ENCODE results near the gene PLXNC1.
A peak's percentile ranks its signal among the peaks of the same experiment; 100 is the strongest.

Gene PLXNC1

GRCh38 chr12:94135896-94136295 lies 12.5 kb upstream of the PLXNC1 start:
- DNase-seq (ENCODE audit: low spot score): no peak

DNA sequence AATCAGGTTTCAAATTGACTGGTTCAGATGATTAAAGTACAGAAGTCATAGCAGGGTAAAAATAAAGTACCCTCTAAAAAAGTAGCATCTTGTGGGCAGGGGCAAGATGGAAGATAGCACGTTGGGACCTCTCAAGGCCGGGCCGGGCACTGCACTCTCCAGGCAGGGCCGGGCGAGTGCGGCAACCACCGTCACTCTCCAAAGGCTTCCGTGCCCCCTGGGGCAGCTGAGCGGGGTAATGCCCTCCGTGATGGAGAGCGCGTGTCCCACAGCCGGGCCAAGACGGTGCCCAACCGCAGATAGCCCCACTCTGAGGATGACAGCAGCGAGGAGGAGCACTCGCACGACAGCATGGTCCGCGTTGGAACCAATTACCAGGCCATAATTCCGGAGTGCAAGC lies 8.6 kb upstream of the PLXNC1 start:
- DNase-seq (ENCODE audit: low spot score): no peak

GRCh38 chr12:94140556-94140955 lies 7.8 kb upstream of the PLXNC1 start:
- DNase-seq (ENCODE audit: low spot score): peak; percentile 40

DNA sequence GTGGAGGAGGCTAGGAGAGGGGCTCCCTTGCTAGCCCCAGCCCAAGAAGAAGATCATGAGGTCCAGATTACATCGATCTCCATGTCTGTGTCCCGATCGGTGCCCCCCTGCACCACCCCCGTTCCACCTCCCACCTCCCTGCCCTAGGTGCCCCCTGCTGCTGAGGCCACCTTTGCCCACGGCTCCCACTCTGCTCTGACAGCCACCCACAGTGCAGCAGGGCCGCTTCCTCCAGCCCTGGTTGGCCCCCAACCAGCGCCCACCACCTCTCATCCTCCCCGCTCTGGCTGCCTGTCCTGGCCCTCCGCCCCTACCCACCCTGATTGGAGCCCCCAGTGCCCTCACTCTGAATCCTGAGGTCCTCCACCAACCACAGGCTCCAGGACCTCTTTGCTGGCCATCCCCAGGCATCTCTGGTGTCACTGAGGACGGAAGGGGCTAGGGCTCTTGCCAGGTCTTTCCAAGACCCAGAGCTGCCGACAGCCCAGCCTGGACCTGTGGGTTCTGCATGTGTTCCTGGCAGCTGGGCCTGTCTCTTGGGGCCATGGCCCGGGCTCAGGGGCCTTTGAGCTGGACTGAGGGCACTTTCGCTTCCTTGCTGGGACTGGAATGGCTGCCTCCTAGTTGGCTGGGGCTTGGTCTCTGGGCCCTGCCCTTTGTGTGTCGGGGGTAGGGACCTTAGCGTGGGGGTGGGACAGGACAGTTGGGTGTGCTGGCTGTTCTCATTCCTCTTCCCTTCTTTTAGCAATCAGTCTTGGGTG lies 7.2 kb upstream of the PLXNC1 start:
- no peak for DNase-seq (ENCODE audit: low spot score)

- no peak for DNase-seq (ENCODE audit: low spot score)
These were observed 6.5 kb upstream of the PLXNC1 start for GRCh38 chr12:94141892-94142291.

DNA sequence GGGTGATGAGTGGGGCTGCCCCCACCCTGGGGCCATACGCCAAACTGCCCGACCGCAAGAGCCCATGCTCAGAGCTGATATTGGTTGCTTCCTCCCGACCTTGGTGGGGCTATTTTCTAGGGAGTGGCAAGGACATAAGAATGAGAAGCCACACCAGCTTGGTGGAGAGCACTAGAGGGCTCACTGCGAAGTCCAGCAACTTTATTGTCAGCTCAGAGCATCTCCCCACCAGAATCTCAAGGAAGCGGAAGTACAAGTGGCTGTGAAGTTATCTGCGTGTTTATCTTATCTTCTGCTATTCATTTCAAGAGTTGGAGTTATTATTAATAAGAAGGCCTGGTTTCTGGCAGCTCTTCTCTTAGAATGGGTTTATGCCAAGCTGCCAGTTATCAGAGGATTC lies 4.9 kb upstream of the PLXNC1 start:
- DNase-seq (ENCODE audit: low spot score): no peak

GRCh38 chr12:94143951-94144350 lies 4.4 kb upstream of the PLXNC1 start:
- DNase-seq (ENCODE audit: low spot score): no peak

- no peak for DNase-seq (ENCODE audit: low spot score)
These were observed 3.6 kb upstream of the PLXNC1 start for GRCh38 chr12:94144781-94145180.

DNA sequence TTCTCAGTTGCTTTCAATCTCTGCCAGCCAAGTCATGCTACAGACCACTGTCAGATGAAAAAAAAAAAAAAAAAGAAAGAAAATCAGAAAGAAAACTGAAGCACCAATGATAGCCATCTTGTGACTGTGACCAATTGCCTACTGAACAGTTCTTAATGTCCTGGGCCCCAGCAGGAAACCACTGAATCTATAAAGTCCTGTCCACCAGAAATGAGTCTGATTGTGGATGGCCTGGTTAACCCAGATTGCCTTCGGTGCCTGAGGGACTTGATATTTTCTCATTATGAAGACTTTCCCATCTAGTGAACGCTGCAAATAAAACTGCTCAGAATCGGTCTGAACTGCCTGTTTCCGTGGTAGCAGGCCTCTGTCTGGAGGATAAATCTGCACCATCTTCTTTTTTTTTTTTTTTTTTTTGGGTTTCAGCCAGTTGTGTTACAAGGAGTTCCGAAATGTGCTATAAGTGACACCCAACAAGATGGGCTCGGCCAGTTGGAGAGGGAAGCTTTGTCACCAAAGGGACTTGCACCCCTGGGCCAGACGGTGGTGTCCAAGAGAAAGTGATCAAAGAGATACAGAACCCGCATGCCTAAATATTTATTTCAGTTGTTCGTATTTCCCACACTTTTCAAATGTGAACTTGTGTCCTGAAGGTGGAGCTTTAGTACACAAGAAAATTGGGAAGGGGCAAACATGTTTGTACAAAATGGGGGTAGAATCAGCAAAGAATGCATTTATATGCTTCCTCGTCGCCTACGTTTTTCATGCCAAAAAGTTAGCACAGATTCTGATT lies 3.0 kb upstream of the PLXNC1 start:
- DNase-seq (ENCODE audit: low spot score): no peak

DNA sequence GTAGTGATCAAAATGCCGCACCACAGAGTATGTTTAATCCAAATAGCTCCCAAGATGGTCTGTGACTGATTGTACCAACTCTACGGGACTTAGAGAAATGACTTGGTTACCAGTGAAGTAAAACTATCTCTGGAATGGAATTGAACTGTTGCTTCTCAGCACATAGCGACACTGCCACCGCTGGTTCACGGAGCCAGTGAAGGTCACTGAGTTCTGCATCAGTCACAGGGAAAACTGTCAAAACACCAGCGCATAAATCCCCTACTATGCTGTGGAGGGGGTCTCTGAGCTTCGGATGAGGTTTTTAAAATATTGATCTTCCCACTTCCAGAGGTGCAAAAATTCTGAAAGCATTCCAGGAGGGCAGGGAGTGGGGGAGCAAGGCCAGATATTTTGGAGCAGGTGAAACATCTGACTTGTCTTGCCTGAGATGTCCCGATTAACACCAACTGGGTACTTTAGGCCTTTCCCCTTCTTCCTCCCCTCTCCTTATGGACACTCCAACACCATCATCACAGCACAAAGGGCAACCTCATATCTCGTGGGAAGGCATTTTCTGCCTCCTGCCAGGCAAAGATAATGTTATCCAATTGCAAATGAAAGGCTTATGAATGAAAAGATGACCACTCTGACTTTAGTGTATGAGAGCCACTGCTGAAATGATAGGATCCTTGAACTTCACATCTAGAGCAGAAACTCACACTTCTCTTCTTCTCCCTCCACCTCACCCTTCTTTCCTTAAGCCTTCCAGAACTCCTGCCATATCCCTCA lies 2.0 kb upstream of the PLXNC1 start:
- DNase-seq (ENCODE audit: low spot score): no peak

DNA sequence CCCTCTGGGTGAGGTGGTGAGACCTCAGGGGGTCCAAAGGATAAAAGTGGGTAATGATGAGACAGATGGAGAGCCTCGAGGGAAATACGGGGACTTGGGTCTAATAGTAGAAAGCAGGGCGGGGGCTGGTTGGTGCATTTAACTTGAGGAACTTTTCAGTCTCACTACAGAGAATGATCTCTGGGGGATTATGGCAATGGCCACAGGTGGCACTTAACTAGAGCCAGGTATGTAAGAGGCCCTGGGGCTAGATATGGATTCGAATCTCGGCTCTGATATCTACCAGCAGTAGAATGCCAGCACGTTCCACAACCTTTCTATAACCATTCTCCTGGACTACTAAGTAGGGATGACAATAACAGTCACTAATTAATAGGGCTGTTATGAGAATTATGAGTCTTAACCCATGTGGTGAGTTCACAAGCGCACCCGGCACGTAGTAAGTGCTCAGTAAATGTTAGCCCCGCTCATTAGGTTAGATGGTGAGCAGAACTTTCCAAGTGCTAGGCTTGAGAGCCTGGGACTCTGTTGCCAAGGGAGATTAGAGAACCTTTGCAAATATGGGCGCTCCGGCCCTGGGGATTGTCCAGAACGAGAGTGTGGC lies 888 bp upstream of the PLXNC1 start:
- no peak for DNase-seq (ENCODE audit: low spot score)

DNA sequence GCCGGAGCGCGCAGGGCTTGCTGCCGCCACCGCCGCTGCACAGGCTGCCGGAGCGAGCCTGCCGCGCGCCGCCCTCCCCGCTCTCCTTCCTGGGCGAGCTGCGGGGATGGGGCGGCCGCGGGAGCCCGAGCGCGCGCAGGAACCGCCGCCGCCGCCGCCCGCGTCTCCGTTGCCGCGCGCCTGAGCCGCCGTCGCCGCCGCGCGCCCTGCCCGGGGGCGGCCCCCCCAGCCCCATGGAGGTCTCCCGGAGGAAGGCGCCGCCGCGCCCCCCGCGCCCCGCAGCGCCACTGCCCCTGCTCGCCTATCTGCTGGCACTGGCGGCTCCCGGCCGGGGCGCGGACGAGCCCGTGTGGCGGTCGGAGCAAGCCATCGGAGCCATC lies 352 bp downstream of the PLXNC1 start:
- no peak for DNase-seq (ENCODE audit: low spot score)

DNA sequence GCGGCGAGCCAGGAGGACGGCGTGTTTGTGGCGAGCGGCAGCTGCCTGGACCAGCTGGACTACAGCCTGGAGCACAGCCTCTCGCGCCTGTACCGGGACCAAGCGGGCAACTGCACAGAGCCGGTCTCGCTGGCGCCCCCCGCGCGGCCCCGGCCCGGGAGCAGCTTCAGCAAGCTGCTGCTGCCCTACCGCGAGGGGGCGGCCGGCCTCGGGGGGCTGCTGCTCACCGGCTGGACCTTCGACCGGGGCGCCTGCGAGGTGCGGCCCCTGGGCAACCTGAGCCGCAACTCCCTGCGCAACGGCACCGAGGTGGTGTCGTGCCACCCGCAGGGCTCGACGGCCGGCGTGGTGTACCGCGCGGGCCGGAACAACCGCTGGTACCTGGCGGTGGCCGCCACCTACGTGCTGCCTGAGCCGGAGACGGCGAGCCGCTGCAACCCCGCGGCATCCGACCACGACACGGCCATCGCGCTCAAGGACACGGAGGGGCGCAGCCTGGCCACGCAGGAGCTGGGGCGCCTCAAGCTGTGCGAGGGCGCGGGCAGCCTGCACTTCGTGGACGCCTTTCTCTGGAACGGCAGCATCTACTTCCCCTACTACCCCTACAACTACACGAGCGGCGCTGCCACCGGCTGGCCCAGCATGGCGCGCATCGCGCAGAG lies 873 bp downstream of the PLXNC1 start:
- DNase-seq (ENCODE audit: low spot score): peak; percentile 27

- no peak for DNase-seq (ENCODE audit: low spot score)
These were observed 1.4 kb downstream of the PLXNC1 start for GRCh38 chr12:94149781-94150239.

DNA sequence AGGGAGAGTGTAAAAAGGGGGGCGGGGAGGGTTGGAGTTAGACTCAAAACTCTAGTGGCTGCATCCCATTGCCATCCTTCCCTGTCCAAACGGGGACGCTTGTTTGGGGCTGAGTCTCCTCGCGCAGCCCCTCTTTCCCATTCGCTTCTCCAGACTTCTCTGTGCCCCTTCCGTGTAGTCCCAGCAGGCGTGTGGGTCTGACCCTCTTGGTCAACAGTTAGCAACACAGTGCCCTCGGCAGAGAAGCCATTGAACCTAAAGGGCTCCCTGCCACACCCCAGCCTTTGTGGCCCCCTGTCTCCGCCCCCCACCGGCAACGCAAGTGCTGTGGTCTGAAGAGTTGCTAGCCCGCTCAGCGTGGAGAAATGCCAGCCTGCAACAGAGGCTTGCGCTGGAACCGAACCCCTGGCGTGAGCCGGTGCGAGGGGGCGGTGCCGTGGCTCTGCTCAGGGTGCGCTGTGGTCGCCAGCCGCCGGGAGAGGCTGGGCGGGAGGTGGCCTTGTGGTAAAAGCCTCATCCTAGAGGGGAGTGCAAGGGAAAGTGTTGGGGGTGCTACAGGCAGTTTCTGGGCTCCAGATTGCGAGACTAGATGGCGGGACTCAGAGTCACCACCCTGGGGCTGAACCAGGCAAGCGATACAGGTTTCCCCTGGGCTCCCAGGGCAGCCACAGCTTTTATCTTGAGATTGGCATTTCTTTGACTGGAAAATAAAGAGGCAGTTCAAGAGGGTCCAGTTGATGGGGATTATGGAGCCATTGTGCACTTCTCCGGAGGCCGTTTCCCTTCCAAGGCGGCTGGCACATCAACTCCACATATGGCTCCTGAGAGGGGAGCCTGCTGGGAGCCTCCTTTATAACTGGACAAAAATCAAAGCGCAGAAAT lies 2.1 kb downstream of the PLXNC1 start:
- DNase-seq (ENCODE audit: low spot score): peak; percentile 9

- DNase-seq (ENCODE audit: low spot score): no peak
These were observed 3.2 kb downstream of the PLXNC1 start for GRCh38 chr12:94151582-94151981.

GRCh38 chr12:94152292-94153078 lies 4.1 kb downstream of the PLXNC1 start:
- DNase-seq (ENCODE audit: low spot score): no peak

DNA sequence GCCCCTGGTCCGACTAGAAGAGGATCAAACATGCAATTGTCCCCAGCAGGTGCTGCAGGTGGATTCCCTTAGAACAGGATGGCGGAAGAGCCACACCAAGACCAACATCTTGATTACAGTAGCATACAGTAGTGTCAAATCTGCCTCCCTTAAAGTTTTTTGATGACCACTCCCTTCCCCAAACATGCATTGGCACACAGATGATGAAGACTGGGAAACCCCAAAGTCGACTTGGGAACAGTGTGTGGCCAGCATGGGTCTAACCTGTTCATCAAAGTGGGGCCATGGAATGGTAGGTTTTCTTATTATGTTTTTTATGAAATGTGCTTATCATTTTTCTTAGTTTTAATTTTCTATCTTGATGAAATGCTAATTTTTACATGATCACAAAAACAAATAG lies 8.8 kb downstream of the PLXNC1 start:
- no peak for DNase-seq (ENCODE audit: low spot score)

- DNase-seq (ENCODE audit: low spot score): no peak
These were observed 9.6 kb downstream of the PLXNC1 start for GRCh38 chr12:94157981-94158411.

GRCh38 chr12:94158666-94159065 lies 10.3 kb downstream of the PLXNC1 start:
- no peak for DNase-seq (ENCODE audit: low spot score)
